ENCODE data around the gene SAMD5. TPM values are rescaled to one million over a fixed set of nuclear protein-coding genes. Genes with fewer than 3 reads are reported as not detected.

The SAMD5 gene
- total and polyA plus RNA-seq, 9 of the 15 experiments (the other 6 are each of a cell fraction or from before 2014, with no cell fraction given): 0.15 to 0.91 (median 0.55) TPM

DNA sequence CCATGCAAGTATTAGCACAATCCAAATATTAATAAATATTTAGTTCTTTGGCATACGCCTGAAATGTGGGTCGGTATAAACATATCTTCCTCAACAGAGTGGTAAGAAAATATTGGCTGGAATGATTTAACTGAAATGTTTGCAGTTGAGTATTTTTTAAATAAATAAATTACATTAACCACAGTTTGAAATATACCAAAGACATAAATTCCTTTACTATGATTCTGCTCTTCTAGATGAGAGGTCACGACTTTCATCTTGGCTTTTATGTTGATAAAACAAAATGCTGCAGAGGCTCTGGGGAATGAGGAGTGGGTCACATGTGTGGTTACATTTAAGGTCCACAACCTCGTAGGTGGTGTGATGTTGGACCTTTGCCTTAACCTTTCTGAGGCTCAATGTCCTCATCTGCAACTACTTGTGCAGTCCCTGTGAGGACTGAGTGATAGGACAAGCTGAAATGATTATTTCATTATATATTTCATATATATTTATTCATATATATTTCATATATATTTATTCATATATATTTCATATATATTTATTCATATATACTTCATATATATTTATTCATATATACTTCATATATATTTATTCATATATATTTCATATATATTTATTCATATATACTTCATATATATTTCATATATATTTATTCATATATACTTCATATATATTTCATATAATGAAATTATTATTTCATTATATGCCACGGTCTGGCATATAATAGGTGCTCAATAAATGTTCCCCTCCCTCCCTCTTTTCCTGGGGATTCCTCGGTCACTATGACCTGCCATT is 107.4 kb downstream of the SAMD5 start:
- ATAC-seq (no peak), DNase-seq (ENCODE audit: extremely low read depth in 1 of 4, low spot score in 3 of 4) (no peak), FAIRE-seq (no peak)
- no peak overlapping the region for H3K4me2 ChIP-seq (ENCODE audit: insufficient read depth, low read length)
- H3K79me2 ChIP-seq (ENCODE audit: control insufficient read depth, insufficient read depth, low read length): no peaks in the 10 kb centered on the region
- no peaks in the 10 kb centered on the region for H4K20me1 ChIP-seq (replicated peaks; ENCODE audit: control insufficient read depth, insufficient read depth, low read length)
- under 1% methylated on average over 6 of the region's 6 CpGs for WGBS (ENCODE audit: insufficient coverage, low coverage, missing lambda C conversion rate)
- no peaks in the 10 kb centered on the region for H3K36me3 ChIP-seq (ENCODE audit: control insufficient read depth, insufficient read depth, low read length)
- ChIA-PET POLR2A (no interaction called here), CTCF (ENCODE audit: low intra/inter-chr PET ratio) (no interaction called here)
- H3K27me3 ChIP-seq (ENCODE audit: control insufficient read depth in 2 of 2, insufficient read depth in 2 of 2, low read length in 2 of 2): peaks cover 13 to 20% of the 10 kb centered on the region in 2 experiments
- no peak overlapping the region for H3K9ac ChIP-seq (ENCODE audit: insufficient read depth in 1 of 2, low read depth in 2 of 2, low read length in 2 of 2)
- no peak overlapping the region for H2AFZ ChIP-seq (ENCODE audit: low read depth, low read length)
- no TSS peak for BruUV-seq (replicated peaks)
- in situ Hi-C loops (cut with MboI) (no loop called here), intact Hi-C loops (cut with micrococcal nuclease) (no loop called here)
- H3K9me3 ChIP-seq (replicated peaks; ENCODE audit: control insufficient read depth, insufficient read depth, low read depth, low read length): no peaks in the 10 kb centered on the region
- no peak overlapping the region for H3K27ac ChIP-seq (ENCODE audit: extremely low read depth, low read depth, low read length)
- TF ChIP-seq ZNF124 (CRISPR knock-in tag; IDR thresholded peaks at IDR 0.05) (no peak), KDM5B (IDR thresholded peaks at IDR 0.05; ENCODE audit: insufficient replicate concordance, low read depth, low read length) (no peak), IRF2 (CRISPR knock-in tag; IDR thresholded peaks at IDR 0.05) (no peak), CREM (IDR thresholded peaks at IDR 0.05; ENCODE audit: low read depth) (no peak)
- TF ChIP-seq, protein P1, sequence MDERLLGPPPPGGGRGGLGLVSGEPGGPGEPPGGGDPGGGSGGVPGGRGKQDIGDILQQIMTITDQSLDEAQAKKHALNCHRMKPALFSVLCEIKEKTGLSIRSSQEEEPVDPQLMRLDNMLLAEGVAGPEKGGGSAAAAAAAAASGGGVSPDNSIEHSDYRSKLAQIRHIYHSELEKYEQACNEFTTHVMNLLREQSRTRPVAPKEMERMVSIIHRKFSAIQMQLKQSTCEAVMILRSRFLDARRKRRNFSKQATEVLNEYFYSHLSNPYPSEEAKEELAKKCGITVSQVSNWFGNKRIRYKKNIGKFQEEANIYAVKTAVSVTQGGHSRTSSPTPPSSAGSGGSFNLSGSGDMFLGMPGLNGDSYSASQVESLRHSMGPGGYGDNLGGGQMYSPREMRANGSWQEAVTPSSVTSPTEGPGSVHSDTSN (CRISPR knock-in tag; IDR thresholded peaks at IDR 0.05; ENCODE audit: low read depth): no peak
- TF ChIP-seq, protein P1 (tag; conservative IDR thresholded peaks at IDR 0.05; ENCODE audit: low read depth): no peak
- TF ChIP-seq, protein P2, sequence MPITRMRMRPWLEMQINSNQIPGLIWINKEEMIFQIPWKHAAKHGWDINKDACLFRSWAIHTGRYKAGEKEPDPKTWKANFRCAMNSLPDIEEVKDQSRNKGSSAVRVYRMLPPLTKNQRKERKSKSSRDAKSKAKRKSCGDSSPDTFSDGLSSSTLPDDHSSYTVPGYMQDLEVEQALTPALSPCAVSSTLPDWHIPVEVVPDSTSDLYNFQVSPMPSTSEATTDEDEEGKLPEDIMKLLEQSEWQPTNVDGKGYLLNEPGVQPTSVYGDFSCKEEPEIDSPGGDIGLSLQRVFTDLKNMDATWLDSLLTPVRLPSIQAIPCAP (CRISPR knock-in tag; IDR thresholded peaks at IDR 0.05; ENCODE audit: borderline replicate concordance): no peak
- H3K4me1 ChIP-seq (replicated peaks in 1 of 2; ENCODE audit: control insufficient read depth in 2 of 2, insufficient read depth in 2 of 2, low read length in 2 of 2): no peaks in the 10 kb centered on the region
- H3K4me3 ChIP-seq: no peak overlapping the region
- H3K9me1 ChIP-seq (ENCODE audit: control insufficient read depth, insufficient read depth, low read length): no peaks in the 10 kb centered on the region

All from K562 (cell line).